ENCODE results near the gene TRAM2. TPM values are rescaled to one million over a fixed set of nuclear protein-coding genes. Genes with fewer than 3 reads are reported as not detected.

The TRAM2 gene
- total RNA-seq, 1 donor from 2014 or later = 47.0 TPM

DNA sequence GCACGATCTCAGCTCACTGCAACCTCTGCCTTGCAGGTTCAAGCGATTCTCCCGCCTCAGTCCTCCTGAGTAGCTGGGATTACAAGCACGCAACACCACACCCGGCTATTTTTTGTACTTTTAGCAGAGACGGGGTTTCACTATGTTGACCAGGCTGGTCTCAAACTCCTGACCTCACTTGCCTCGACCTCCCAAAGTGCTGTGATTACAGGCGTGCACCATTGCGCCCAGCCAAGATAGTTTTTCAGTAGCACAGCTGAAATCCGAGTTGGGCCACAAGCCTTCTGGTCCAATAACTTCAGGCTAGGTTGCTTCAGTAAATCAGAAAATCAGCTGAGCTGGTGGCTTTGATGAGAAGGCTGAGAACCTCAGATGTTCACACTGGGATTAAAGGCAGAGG, 65.7 kb downstream of the TRAM2 start:
- no peak for DNase-seq (ENCODE audit: low read depth)

DNA sequence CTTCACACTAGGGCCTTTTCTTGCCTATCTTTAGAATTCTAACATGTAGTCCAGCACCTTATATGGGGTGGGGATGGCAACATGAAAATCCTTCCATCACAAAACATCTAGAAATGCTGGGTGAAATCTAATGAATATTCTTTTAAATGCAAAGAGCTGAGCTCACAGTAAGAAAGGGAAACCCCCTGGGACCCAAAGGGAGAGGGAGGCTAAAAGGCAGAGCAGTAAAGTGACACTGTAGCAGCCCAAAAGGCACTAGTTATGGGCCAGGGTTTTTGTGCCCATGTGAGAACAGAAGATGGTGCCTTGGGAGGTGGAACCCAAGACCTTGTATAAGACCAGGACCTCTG, 66.7 kb downstream of the TRAM2 start:
- DNase-seq (ENCODE audit: low read depth) = no peak

- peak; percentile 21 for DNase-seq (ENCODE audit: low read depth)
Observed at GRCh38 chr6:52509281-52510212, 67.3 kb downstream of the TRAM2 start.

DNA sequence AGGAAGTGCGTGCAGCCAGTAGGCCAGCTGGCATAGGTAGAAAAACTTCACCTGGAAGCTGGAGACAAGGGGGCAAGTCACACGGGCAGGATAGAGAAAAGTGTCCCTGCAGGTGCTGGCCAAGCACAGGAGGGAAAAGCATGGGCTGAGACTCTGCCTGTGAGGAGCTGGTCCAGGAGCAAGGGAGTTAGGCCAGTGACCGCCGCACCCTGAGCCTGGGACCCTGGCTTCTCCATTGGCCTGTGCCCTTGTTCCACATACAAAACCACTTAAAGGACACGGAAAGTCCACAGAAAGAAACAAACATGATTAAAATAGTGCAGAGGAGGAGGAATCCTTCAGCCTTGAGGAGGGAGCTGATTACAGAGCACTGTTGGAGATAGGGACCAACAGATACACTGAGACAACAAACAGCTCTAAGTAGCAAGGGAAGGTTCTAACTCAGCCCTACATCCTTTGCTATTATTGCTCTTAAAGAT, 68.6 kb downstream of the TRAM2 start:
- DNase-seq (ENCODE audit: low read depth) = no peak

GRCh38 chr6:52507557-52508260, 69.2 kb downstream of the TRAM2 start:
- DNase-seq (ENCODE audit: low read depth) = peak; percentile 67

GRCh38 chr6:52506476-52506875, 70.4 kb downstream of the TRAM2 start:
- no peak for DNase-seq (ENCODE audit: low read depth)

GRCh38 chr6:52505726-52506409, 71.0 kb downstream of the TRAM2 start:
- DNase-seq (ENCODE audit: low read depth) = no peak

DNA sequence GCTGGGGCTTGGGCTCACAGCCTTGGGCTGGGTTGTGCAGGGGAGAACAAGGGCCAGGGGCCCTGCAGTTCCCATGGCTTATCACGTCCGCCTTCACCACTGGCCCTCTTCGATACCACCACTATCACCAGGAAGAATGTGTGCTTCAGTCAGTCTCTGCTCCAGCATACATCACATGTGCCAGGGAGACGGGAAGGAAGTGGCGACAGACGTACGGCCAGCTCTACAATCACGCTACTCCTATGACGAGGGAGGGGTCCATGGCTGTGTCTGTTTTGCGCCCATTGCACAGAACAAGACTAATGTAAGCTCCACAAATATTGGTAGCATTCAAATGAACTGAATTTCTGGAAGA, 72.1 kb downstream of the TRAM2 start:
- DNase-seq (ENCODE audit: low read depth) = no peak

GRCh38 chr6:52503851-52504781, 72.7 kb downstream of the TRAM2 start:
- DNase-seq (ENCODE audit: low read depth) = peak; percentile 95

- DNase-seq (ENCODE audit: low read depth) = no peak
Observed at GRCh38 chr6:52503323-52503747, 73.5 kb downstream of the TRAM2 start.

DNA sequence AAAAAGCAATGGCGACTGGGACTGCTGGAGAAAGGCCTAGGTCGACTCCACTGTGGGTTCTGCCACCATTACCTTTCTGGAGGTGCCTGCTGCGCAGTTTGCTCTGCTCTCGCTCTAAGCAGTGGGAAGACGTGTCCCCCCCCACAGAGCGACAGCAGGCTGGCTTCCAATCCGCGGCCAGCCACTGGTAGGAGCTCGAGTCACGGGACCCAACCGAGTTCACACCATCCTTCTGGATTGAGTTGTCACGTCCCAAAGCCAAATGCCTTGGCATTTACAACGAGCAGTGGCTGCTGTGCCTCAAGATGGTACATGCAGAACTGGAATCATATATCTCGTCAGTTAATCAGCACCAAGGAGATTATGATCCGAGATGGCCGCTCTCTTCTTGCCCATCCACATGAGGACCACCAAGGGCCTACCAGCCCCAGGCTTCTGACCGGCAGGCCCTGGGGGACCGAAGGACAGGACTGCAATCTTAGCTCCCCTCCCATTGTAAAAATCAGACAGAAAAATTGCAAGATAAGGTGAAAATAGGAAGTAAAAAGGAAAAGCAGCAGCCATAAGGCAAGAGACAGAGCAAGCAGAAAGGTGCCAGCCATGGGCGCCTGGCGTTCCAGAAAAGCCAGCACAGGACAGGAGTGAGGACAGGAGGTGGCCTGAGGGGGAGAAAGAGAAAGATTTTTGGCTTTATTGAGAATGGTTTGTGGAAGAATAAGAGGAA, 74.4 kb downstream of the TRAM2 start:
- no peak for DNase-seq (ENCODE audit: low read depth)

DNA sequence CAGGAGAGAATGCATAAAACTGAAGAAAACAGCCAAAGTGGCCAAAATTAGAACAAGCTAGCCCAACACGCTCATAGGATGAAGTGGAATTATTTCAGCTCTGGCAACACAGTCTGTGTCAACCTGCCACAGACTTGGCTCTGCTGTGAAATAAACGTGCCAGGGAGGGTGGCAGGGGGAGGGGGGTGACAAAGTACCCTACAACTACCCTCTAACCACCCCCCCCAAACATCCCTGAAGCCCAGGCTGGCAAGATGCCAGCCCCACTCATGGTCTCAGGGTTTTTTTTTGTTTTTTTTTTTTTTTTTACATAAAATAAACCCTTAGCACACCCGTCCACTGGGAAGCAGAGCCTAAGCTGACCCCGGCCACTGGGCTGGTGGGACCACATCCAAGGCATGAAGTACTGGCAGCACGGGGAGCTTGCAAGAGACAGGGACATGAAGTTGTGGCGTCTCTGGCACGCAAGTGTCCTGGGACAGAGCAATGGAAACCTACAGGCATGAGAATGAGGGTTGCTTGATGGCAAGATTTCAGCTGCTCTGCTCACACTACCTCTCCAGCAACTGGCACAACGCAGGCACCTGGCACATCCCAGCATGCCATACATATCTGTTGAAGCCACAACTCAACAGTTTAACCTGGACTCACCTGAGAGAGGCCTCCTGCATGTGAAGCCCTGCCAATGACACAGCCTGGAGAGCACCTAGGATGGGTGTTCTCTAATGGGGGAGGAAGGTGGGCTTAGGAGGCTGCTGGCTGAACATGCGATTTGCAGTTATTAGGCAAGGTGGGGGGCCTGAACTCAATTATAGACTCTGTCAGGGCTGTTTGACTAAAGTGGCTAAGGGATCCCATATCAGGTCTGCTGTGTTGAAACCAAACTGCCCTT, 76.4 kb downstream of the TRAM2 start:
- no peak for DNase-seq (ENCODE audit: low read depth)

DNA sequence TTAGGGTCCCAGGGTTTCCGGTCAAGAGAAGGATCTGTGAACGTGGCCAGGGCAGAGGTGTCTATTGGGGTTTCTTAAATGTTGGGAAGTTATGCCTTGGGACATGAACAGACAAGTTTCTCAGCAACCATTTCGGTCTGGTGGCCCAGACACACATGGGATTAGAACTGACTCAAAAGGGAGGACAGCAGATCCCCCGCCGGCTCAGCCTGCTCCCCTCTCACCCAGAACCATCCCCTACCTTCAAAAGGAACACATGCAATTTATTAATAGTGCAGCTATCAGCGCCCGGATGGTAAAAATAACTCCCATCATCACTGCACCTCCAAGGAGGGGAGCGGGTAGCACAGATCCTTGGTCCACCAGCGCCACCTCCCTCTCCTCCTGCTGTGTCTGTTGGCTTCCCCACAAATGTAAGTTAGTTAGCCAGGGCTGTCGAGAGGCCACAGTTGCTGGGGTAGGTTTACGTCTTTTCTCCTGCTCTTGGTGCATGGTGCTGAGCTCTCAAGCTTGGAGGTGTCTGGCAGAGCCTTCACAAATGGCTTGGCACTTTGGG, 77.1 kb downstream of the TRAM2 start:
- no peak for DNase-seq (ENCODE audit: low read depth)

DNA sequence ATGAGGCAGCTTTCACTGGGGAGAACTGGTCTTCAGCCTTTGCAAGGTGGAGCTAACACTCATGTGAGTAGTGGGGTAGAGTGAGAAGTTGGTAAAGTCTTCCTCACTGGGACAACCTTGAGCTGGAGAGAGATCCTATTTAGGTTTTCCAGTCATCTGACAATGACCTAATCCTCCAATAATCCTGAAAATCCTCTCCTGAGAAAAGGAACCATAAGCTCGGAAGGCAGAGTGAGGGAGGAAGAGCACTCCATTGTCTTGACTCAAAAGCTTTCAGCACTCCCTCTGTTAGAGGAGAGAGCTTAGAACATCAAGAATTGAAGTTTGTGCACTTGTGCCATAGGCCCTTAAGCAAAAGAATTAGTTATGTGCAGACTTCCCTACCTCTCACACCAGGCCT, 77.8 kb downstream of the TRAM2 start:
- peak; percentile 40 for DNase-seq (ENCODE audit: low read depth)

- no peak for DNase-seq (ENCODE audit: low read depth)
Observed at GRCh38 chr6:52498538-52499017, 78.3 kb downstream of the TRAM2 start.

DNA sequence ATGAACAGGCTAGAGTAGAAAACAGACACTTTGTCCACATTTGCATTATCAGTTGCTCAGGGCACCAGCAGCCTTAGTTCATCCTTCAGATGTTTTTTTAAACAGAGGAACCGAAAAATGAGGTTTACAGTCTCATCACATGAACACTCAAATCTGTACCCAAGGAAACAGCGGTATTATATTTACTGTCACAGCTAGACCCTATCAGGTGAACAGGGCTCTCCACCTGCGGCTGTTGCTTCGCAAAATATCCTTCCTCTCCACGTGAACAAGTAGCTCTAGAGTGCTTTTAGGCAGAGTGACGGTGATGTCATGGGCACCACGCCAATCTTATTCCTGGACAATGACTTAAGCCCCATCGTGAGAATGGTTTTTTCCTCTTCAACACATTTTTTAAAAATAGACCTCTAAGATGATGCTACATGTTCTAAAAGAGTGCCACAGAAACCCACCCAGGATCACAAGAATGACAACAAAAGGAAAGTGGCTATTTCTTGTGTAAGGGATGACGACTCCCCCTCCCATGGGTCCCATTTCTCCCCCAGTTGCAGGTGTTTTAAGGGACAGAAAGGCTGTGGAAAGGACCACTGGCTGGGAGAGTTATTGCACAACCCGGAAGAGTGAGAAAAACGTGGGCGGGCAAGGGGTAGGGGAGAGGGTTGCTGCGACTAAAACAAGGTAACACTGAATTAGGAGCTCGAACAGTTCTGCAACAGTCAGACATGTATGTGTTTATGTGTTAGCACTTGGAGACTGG, 79.0 kb downstream of the TRAM2 start:
- DNase-seq (ENCODE audit: low read depth) = no peak

GRCh38 chr6:52496631-52497030, 80.2 kb downstream of the TRAM2 start:
- no peak for DNase-seq (ENCODE audit: low read depth)

DNA sequence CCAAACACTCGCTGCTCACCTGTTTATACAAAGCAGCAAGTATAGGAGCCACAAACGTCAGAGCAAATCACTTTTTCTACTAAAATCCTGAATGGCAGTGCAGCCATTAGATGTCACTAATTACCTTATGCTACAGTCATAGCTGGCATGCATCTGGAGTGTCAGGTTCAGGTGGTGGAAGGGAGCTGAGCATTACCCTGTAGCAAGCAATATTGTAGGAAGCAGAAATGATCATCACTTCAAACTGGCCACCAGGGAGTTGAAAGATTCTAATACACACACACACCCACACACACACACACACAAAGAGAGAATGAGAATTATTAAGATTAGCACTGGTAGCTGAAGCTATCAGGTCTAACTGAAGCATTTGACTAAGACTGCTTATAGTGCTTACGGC, 80.9 kb downstream of the TRAM2 start:
- DNase-seq (ENCODE audit: low read depth) = no peak

Data from renal cortical epithelial cell (primary cell).